ENCODE data around the gene PRKAA1. TPM values are rescaled to one million over a fixed set of nuclear protein-coding genes. Genes with fewer than 3 reads are reported as not detected.
"Not testable (repeated sequence)": the region's sequence is repeated elsewhere in the genome, so short reads cannot be mapped to it uniquely, and the experiment has no call there.

Gene PRKAA1
- total RNA-seq, 2 experiments from 2014 or later = 102 to 105 TPM

DNA sequence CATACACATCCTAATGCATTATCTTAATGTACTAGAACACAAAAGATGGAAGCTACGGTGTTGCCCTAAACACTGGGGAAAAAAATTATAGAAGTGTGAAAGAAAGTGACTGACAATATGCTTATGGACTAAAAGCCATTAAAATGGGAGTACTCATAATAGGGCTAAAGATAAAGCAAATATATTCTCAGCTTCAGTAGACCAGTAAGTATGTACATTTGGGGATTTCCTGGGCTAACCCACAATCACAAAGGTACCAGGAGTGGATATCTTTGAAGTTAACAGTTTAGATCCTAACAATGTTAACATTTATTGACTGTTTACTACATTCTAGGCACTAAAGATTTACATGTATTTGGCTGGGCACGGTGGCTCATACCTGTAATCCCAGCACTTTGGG lies 81.6 kb downstream of the PRKAA1 start:
- ChIA-PET CTCF (interaction anchor here (0.5 kb wide), 1 partner anchor 572 kb away, joined by 3 read pairs; no protein-coding TSS in a partner anchor), POLR2A (no interaction called here)
- Mint-ChIP-seq H3K36me3 (ENCODE audit: low read depth) (peaks cover 66% of the 10 kb centered on the region), H3K9me3 (no peaks in the 10 kb centered on the region), H3K4me1 (ENCODE audit: low read depth) (peaks cover 22% of the 10 kb centered on the region), H3K27me3 (no peaks in the 10 kb centered on the region), H3K4me3 (no peak overlapping the region), H3K27ac (peak overlapping the region; percentile 22)
- intact Hi-C loops (cut with DNase I, micrococcal nuclease) = no loop called here
- no peaks in the 10 kb centered on the region for H3K27me3 ChIP-seq (ENCODE audit: control insufficient read depth in 1 of 2, insufficient read depth in 2 of 2, low read length in 2 of 2)
- TF ChIP-seq, protein P1, sequence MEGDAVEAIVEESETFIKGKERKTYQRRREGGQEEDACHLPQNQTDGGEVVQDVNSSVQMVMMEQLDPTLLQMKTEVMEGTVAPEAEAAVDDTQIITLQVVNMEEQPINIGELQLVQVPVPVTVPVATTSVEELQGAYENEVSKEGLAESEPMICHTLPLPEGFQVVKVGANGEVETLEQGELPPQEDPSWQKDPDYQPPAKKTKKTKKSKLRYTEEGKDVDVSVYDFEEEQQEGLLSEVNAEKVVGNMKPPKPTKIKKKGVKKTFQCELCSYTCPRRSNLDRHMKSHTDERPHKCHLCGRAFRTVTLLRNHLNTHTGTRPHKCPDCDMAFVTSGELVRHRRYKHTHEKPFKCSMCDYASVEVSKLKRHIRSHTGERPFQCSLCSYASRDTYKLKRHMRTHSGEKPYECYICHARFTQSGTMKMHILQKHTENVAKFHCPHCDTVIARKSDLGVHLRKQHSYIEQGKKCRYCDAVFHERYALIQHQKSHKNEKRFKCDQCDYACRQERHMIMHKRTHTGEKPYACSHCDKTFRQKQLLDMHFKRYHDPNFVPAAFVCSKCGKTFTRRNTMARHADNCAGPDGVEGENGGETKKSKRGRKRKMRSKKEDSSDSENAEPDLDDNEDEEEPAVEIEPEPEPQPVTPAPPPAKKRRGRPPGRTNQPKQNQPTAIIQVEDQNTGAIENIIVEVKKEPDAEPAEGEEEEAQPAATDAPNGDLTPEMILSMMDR (IDR thresholded peaks at IDR 0.05) = no peak
- no peak overlapping the region for H3K27ac ChIP-seq (ENCODE audit: low read depth in 1 of 2, low read length in 2 of 2)
- no peak overlapping the region for H3K4me3 ChIP-seq (ENCODE audit: low read length)
- ATAC-seq (ENCODE audit: poor library complexity) = no peak
- H3K4me1 ChIP-seq (ENCODE audit: insufficient read depth, low read length) = no peaks in the 10 kb centered on the region
- H3K9me3 ChIP-seq (ENCODE audit: control insufficient read depth in 1 of 2, insufficient read depth in 1 of 2, low read length in 2 of 2) = no peaks in the 10 kb centered on the region
- no peak for DNase-seq
- H3K36me3 ChIP-seq (ENCODE audit: insufficient read depth, low read length) = peaks cover 19% of the 10 kb centered on the region

DNA sequence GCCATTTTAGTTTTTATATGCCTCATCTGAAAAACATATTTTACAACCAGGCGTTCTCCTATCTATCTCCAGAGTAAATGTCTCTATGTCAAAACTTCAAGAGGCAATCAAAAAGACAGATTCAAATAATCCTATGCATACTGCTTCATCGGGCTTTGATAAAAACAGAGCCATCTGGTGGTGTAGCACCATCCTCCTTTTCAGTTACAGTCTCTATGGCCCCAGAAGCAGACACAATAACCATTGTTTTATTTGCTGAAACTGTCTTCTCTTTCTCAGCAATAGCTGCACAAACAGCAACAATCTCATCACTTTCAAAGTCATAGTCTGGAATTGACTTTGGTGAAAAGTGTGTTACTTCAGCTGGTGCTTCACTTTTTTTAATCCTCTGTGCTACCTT lies 82.2 kb downstream of the PRKAA1 start:
- no peaks in the 10 kb centered on the region for H3K27me3 Mint-ChIP-seq
- Histone ChIP-seq H3K4me3 (ENCODE audit: low read length) (no peak overlapping the region), H3K36me3 (ENCODE audit: insufficient read depth, low read length) (peaks cover 22% of the 10 kb centered on the region), H3K4me1 (ENCODE audit: insufficient read depth, low read length) (no peaks in the 10 kb centered on the region), H3K27ac (ENCODE audit: low read depth in 1 of 2, low read length in 2 of 2) (no peak overlapping the region), H3K9me3 (ENCODE audit: control insufficient read depth in 1 of 2, insufficient read depth in 1 of 2, low read length in 2 of 2) (no peaks in the 10 kb centered on the region), H3K27me3 (ENCODE audit: control insufficient read depth in 1 of 2, insufficient read depth in 2 of 2, low read length in 2 of 2) (no peaks in the 10 kb centered on the region)
- POLR2A ChIA-PET = no interaction called here
- no peak for ATAC-seq (ENCODE audit: poor library complexity)
- H3K4me1 Mint-ChIP-seq (ENCODE audit: low read depth) = peaks cover 16% of the 10 kb centered on the region
- CTCF ChIA-PET = no interaction called here
- peak overlapping the region; percentile 22 for H3K27ac Mint-ChIP-seq
- DNase-seq = peak in 1 of 14 experiments; percentile 30
- intact Hi-C loops (cut with DNase I, micrococcal nuclease) = no loop called here
- H3K36me3 Mint-ChIP-seq (ENCODE audit: low read depth) = peaks cover 66% of the 10 kb centered on the region
- no peak overlapping the region for H3K4me3 Mint-ChIP-seq
- TF ChIP-seq, protein P1 (IDR thresholded peaks at IDR 0.05) = no peak
- peaks cover 2% of the 10 kb centered on the region for H3K9me3 Mint-ChIP-seq

DNA sequence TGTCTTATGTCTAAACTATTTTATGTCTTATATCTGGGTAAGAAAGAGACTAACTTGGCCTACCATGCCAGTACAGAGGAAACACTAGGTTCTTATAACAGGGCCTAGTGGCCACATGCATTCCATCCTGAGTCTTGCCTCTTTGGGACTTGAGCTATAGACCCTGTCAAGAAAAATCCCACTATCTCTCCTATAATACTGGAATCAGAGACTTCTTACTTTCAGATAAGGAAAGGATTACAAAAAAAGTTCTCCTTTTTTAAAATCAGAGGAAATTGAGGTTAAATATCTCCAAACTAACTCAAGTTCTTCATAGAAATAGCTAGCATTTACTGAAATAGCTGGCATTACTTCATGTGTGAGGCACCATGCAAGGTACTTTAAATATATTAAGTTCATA lies 84.2 kb downstream of the PRKAA1 start:
- ChIA-PET CTCF (no interaction called here), POLR2A (interaction anchor here (0.9 kb wide), 1 partner anchor 11 kb away, joined by 3 read pairs; no protein-coding TSS in a partner anchor)
- no peak overlapping the region for H3K27ac ChIP-seq (ENCODE audit: low read depth in 1 of 2, low read length in 2 of 2)
- H3K4me1 Mint-ChIP-seq (ENCODE audit: low read depth) = peaks cover 15% of the 10 kb centered on the region
- no peak for ATAC-seq (ENCODE audit: poor library complexity)
- no peaks in the 10 kb centered on the region for H3K9me3 ChIP-seq (ENCODE audit: control insufficient read depth in 1 of 2, insufficient read depth in 1 of 2, low read length in 2 of 2)
- no peaks in the 10 kb centered on the region for H3K27me3 ChIP-seq (ENCODE audit: control insufficient read depth in 1 of 2, insufficient read depth in 2 of 2, low read length in 2 of 2)
- DNase-seq = no peak
- no peaks in the 10 kb centered on the region for H3K27me3 Mint-ChIP-seq
- H3K9me3 Mint-ChIP-seq = peaks cover 5% of the 10 kb centered on the region
- H3K36me3 Mint-ChIP-seq (ENCODE audit: low read depth) = peaks cover 62% of the 10 kb centered on the region
- intact Hi-C loops (cut with DNase I, micrococcal nuclease) = no loop called here
- H3K4me3 Mint-ChIP-seq = no peak overlapping the region
- TF ChIP-seq, protein P1 (IDR thresholded peaks at IDR 0.05) = no peak
- no peak overlapping the region for H3K4me3 ChIP-seq (ENCODE audit: low read length)
- H3K36me3 ChIP-seq (ENCODE audit: insufficient read depth, low read length) = peaks cover 15% of the 10 kb centered on the region
- H3K27ac Mint-ChIP-seq = no peak overlapping the region
- H3K4me1 ChIP-seq (ENCODE audit: insufficient read depth, low read length) = no peaks in the 10 kb centered on the region

DNA sequence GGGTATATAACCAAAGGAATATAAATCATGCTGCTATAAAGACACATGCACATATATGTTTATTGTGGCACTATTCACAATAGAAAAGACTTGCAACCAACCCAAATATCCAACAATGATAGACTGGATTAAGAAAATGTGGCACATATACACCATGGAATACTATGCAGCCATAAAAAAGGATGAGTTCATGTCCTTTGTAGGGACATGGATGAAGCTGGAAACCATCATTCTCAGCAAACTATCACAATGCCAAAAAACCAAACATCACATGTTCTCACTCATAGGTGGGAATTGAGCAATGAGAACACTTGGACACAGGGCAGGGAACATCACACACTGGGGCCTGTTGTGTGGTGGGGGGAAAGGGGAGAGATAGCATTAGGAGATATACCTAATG lies 87.6 kb downstream of the PRKAA1 start:
- ATAC-seq (ENCODE audit: poor library complexity); H3K4me3 ChIP-seq (ENCODE audit: low read length); H3K4me1 Mint-ChIP-seq (ENCODE audit: low read depth); H3K27ac Mint-ChIP-seq; H3K27me3 ChIP-seq (ENCODE audit: control insufficient read depth in 1 of 2, insufficient read depth in 2 of 2, low read length in 2 of 2); H3K27me3 Mint-ChIP-seq; H3K27ac ChIP-seq (ENCODE audit: low read depth in 1 of 2, low read length in 2 of 2); DNase-seq; H3K9me3 ChIP-seq (ENCODE audit: control insufficient read depth in 1 of 2, insufficient read depth in 1 of 2, low read length in 2 of 2); H3K4me3 Mint-ChIP-seq; intact Hi-C loops (cut with DNase I, micrococcal nuclease); H3K4me1 ChIP-seq (ENCODE audit: insufficient read depth, low read length); POLR2A ChIA-PET; CTCF ChIA-PET: not testable (repeated sequence)
- Mint-ChIP-seq H3K9me3 (peaks cover 11% of the 10 kb centered on the region), H3K36me3 (ENCODE audit: low read depth) (peaks cover 67% of the 10 kb centered on the region)
- H3K36me3 ChIP-seq (ENCODE audit: insufficient read depth, low read length) = peaks cover 11% of the 10 kb centered on the region
